Right atrium auricular region (tissue), 2 donors: ENCODE measurements around the gene C1orf53. TPM values are rescaled to one million over a fixed set of nuclear protein-coding genes. Genes with fewer than 3 reads are reported as not detected.
"Not testable (repeated sequence)": the region's sequence is repeated elsewhere in the genome, so short reads cannot be mapped to it uniquely, and the experiment has no call there.

Experiments used
- DNase-seq: peaks from one replicate; pipeline ENCODE4 v3.0.0-alpha.2; 2019; ENCODE audit warnings: low spot score
- H3K27ac ChIP-seq, 2 donors: fragments of 200-600 bp; sonication (generic); 1 replicate in 1 of 2; 2 replicates in 1 of 2; pipeline ENCODE4 v1.5.1; 2016 to 2019
- H3K27me3 ChIP-seq, 2 donors: fragments of 200-600 bp; sonication (generic); one replicate each; pipeline versions ENCODE4 v1.5.1 to v1.6.0; 2017 to 2019
- H3K36me3 ChIP-seq: fragments of 200-600 bp; sonication (generic); one replicate; pipeline ENCODE4 v1.5.1; 2016
- H3K4me1 ChIP-seq, 2 donors: fragments of 200-600 bp; sonication (generic); one replicate each; pipeline versions ENCODE4 v1.5.1 to v1.6.0; 2017 to 2019
- H3K4me3 ChIP-seq, 2 donors: fragments of 200-600 bp; sonication (generic); 1 replicate in 1 of 2; 2 replicates in 1 of 2; pipeline ENCODE4 v1.5.1; 2017 to 2019; ENCODE audit warnings: mild to moderate bottlenecking in 1 of 2, moderate library complexity in 1 of 2
- H3K9me3 ChIP-seq, 2 donors: fragments of 200-600 bp; sonication (generic); one replicate each; pipeline ENCODE4 v1.5.1; 2019
- CTCF ChIP-seq, 2 donors: fragments of 200-600 bp; sonication (generic); IDR thresholded peaks; one replicate each; pipeline ENCODE4 v1.5.1; 2019; ENCODE audit warnings: antibody characterized with exemption in 2 of 2
- total RNA-seq, 2 donors: library from RNA; depleted of rRNA; stranded (reverse); fragments of >200 nt; gene quantifications; one replicate each; pipeline ENCODE4 v1.1.0, GENCODE V29; 2016

C1orf53 gene
- total RNA-seq, 2 donors from 2014 or later, result 4.0 to 12.1 TPM

GRCh38 chr1:197928849-197929336, 26.5 kb downstream of the C1orf53 start:
- no peaks in the 10 kb centered on the region for H3K4me1 ChIP-seq
- no peaks in the 10 kb centered on the region for H3K36me3 ChIP-seq

GRCh38 chr1:197933016-197933415, 30.6 kb downstream of the C1orf53 start:
- Histone ChIP-seq H3K36me3 (no peaks in the 10 kb centered on the region), H3K9me3 (no peaks in the 10 kb centered on the region), H3K4me1 (no peaks in the 10 kb centered on the region), H3K4me3 (no peak overlapping the region), H3K27ac (no peak overlapping the region), H3K27me3 (peaks cover 0 to 24% of the 10 kb centered on the region in 2 donors)
- no peak for TF ChIP-seq CTCF (IDR thresholded peaks at IDR 0.05)
- DNase-seq, result no peak

More at GRCh38 chr1:197928849-197929336, 26.5 kb downstream of the C1orf53 start:
- Histone ChIP-seq H3K9me3 (no peaks in the 10 kb centered on the region), H3K27me3 (peaks cover 0 to 24% of the 10 kb centered on the region in 2 donors), H3K27ac (no peak overlapping the region), H3K4me3 (no peak overlapping the region)
- no peak for DNase-seq
- no peak for TF ChIP-seq CTCF (IDR thresholded peaks at IDR 0.05)

GRCh38 chr1:197933647-197934046, 31.2 kb downstream of the C1orf53 start:
- Histone ChIP-seq H3K36me3 (no peaks in the 10 kb centered on the region), H3K27ac (no peak overlapping the region), H3K27me3 (peaks cover 0 to 24% of the 10 kb centered on the region in 2 donors), H3K4me3 (no peak overlapping the region), H3K9me3 (no peaks in the 10 kb centered on the region), H3K4me1 (no peaks in the 10 kb centered on the region)
- no peak for DNase-seq
- TF ChIP-seq CTCF (IDR thresholded peaks at IDR 0.05), result no peak

- no peak for DNase-seq
- H3K27me3 ChIP-seq, result no peaks in the 10 kb centered on the region
- TF ChIP-seq CTCF (IDR thresholded peaks at IDR 0.05), result no peak
These were observed 35.0 kb downstream of the C1orf53 start for GRCh38 chr1:197937381-197937780.

GRCh38 chr1:197937892-197938291, 35.5 kb downstream of the C1orf53 start:
- no peak overlapping the region for H3K27ac ChIP-seq
- no peak overlapping the region for H3K4me3 ChIP-seq
- H3K27me3 ChIP-seq, result no peaks in the 10 kb centered on the region
- no peaks in the 10 kb centered on the region for H3K4me1 ChIP-seq
- no peak for DNase-seq
- H3K36me3 ChIP-seq, result no peaks in the 10 kb centered on the region
- H3K9me3 ChIP-seq, result no peaks in the 10 kb centered on the region
- no peak for TF ChIP-seq CTCF (IDR thresholded peaks at IDR 0.05)

More at GRCh38 chr1:197937381-197937780, 35.0 kb downstream of the C1orf53 start:
- Histone ChIP-seq H3K27ac (no peak overlapping the region), H3K9me3 (no peaks in the 10 kb centered on the region), H3K36me3 (no peaks in the 10 kb centered on the region), H3K4me3 (no peak overlapping the region), H3K4me1 (no peaks in the 10 kb centered on the region)

- H3K4me1 ChIP-seq, H3K36me3 ChIP-seq, H3K27ac ChIP-seq, H3K9me3 ChIP-seq, H3K27me3 ChIP-seq, DNase-seq, H3K4me3 ChIP-seq: not testable (repeated sequence)
These were observed 36.9 kb downstream of the C1orf53 start for GRCh38 chr1:197939159-197939980.
